Ectodermal cell (in vitro differentiated cells): ENCODE data around the gene TEX26.

Experiments
- H3K27ac ChIP-seq: 2 replicates; pipeline ENCODE4 v1.7.0; 2013; ENCODE audit warnings: mild to moderate bottlenecking, low read depth, low read length; ENCODE audit not compliant: insufficient read depth, poor library complexity, severe bottlenecking
- H3K27me3 ChIP-seq: 2 replicates; pipeline ENCODE4 v1.7.0; 2013; ENCODE audit warnings: mild to moderate bottlenecking, low read length; ENCODE audit not compliant: insufficient read depth, control insufficient read depth, poor library complexity, severe bottlenecking
- H3K36me3 ChIP-seq: one replicate; pipeline ENCODE4 v1.7.0; 2013; ENCODE audit warnings: low read length; ENCODE audit not compliant: control insufficient read depth, insufficient read depth
- H3K4me1 ChIP-seq: one replicate; pipeline ENCODE4 v1.7.0; 2013; ENCODE audit warnings: low read length; ENCODE audit not compliant: control insufficient read depth, insufficient read depth
- H3K4me3 ChIP-seq: 2 replicates; pipeline ENCODE4 v1.7.0; 2013; ENCODE audit warnings: low read depth, low read length, control low read depth; ENCODE audit not compliant: insufficient read depth
- H3K9me3 ChIP-seq: 2 replicates; pipeline ENCODE4 v1.7.0; 2013; ENCODE audit warnings: mild to moderate bottlenecking, low read length, moderate library complexity; ENCODE audit not compliant: control insufficient read depth
- WGBS, 2 experiments: methylation state at CpG; one replicate each; pipeline ENCODE4 v1.1.7; 2013; ENCODE audit warnings: missing lambda C conversion rate in 2 of 2; 5-methylcytosine and 5-hydroxymethylcytosine counted together

The TEX26 gene

GRCh38 chr13:31009166-31009565, 76.7 kb downstream of the TEX26 start:
- Histone ChIP-seq H3K36me3 (no peaks in the 10 kb centered on the region), H3K4me1 (peaks cover 12% of the 10 kb centered on the region), H3K27ac (no peak overlapping the region), H3K27me3 (no peaks in the 10 kb centered on the region), H3K9me3 (no peaks in the 10 kb centered on the region), H3K4me3 (no peak overlapping the region)
- 96% methylated on average over 5 of the region's 5 CpGs for WGBS, 2 experiments

GRCh38 chr13:31010296-31010695, 77.8 kb downstream of the TEX26 start:
- no peaks in the 10 kb centered on the region for H3K36me3 ChIP-seq
- H3K27ac ChIP-seq, result no peak overlapping the region
- WGBS, 2 experiments, result 89 to 100% methylated on average over 2 of the region's 2 CpGs
- no peak overlapping the region for H3K4me3 ChIP-seq
- no peaks in the 10 kb centered on the region for H3K27me3 ChIP-seq
- H3K9me3 ChIP-seq, result no peaks in the 10 kb centered on the region
- H3K4me1 ChIP-seq, result peaks cover 12% of the 10 kb centered on the region

GRCh38 chr13:31011193-31011860, 78.9 kb downstream of the TEX26 start:
- H3K27me3 ChIP-seq, result no peaks in the 10 kb centered on the region
- no peak overlapping the region for H3K27ac ChIP-seq
- 24 to 35% methylated on average over 5 of the region's 5 CpGs for WGBS, 2 experiments
- peaks cover 12% of the 10 kb centered on the region for H3K4me1 ChIP-seq
- no peaks in the 10 kb centered on the region for H3K9me3 ChIP-seq
- no peaks in the 10 kb centered on the region for H3K36me3 ChIP-seq
- H3K4me3 ChIP-seq, result no peak overlapping the region

- WGBS, 2 experiments, result 63 to 71% methylated on average over 6 to 7 of the region's 7 CpGs
- Histone ChIP-seq H3K27ac (no peak overlapping the region), H3K4me1 (peaks cover 12% of the 10 kb centered on the region), H3K27me3 (no peaks in the 10 kb centered on the region), H3K36me3 (no peaks in the 10 kb centered on the region), H3K9me3 (no peaks in the 10 kb centered on the region), H3K4me3 (no peak overlapping the region)
These were observed 79.6 kb downstream of the TEX26 start for GRCh38 chr13:31011901-31012654.

GRCh38 chr13:31012655-31013024, 80.2 kb downstream of the TEX26 start:
- Histone ChIP-seq H3K4me1 (peaks cover 12% of the 10 kb centered on the region), H3K27me3 (no peaks in the 10 kb centered on the region), H3K27ac (no peak overlapping the region), H3K4me3 (no peak overlapping the region), H3K9me3 (no peaks in the 10 kb centered on the region), H3K36me3 (no peaks in the 10 kb centered on the region)
- WGBS, 2 experiments, result 57 to 73% methylated on average over 2 of the region's 2 CpGs

- Histone ChIP-seq H3K4me3 (no peak overlapping the region), H3K27ac (no peak overlapping the region), H3K36me3 (no peaks in the 10 kb centered on the region), H3K27me3 (no peaks in the 10 kb centered on the region), H3K9me3 (no peaks in the 10 kb centered on the region), H3K4me1 (peaks cover 12% of the 10 kb centered on the region)
- 97 to 100% methylated on average over 1 of the region's 1 CpG for WGBS, 2 experiments
These were observed 82.0 kb downstream of the TEX26 start for GRCh38 chr13:31014456-31014855.

- H3K9me3 ChIP-seq, result no peaks in the 10 kb centered on the region
- no peaks in the 10 kb centered on the region for H3K27me3 ChIP-seq
- no peak overlapping the region for H3K27ac ChIP-seq
- H3K4me1 ChIP-seq, result peaks cover 12% of the 10 kb centered on the region
- H3K4me3 ChIP-seq, result no peak overlapping the region
- H3K36me3 ChIP-seq, result no peaks in the 10 kb centered on the region
These were observed 82.7 kb downstream of the TEX26 start for GRCh38 chr13:31015199-31015598.

- Histone ChIP-seq H3K27ac (no peak overlapping the region), H3K4me3 (no peak overlapping the region), H3K4me1 (peaks cover 3% of the 10 kb centered on the region), H3K27me3 (no peaks in the 10 kb centered on the region), H3K36me3 (no peaks in the 10 kb centered on the region), H3K9me3 (no peaks in the 10 kb centered on the region)
- 57 to 77% methylated on average over 5 to 7 of the region's 8 CpGs for WGBS, 2 experiments
These were observed 84.2 kb downstream of the TEX26 start for GRCh38 chr13:31016342-31017325.

GRCh38 chr13:31018511-31018910, 86.1 kb downstream of the TEX26 start:
- H3K9me3 ChIP-seq, result no peaks in the 10 kb centered on the region
- H3K4me1 ChIP-seq, result no peaks in the 10 kb centered on the region
- H3K4me3 ChIP-seq, result no peak overlapping the region
- 93% methylated on average over 3 of the region's 3 CpGs for WGBS, 2 experiments
- no peak overlapping the region for H3K27ac ChIP-seq
- no peaks in the 10 kb centered on the region for H3K27me3 ChIP-seq
- no peaks in the 10 kb centered on the region for H3K36me3 ChIP-seq

- Histone ChIP-seq H3K36me3 (no peaks in the 10 kb centered on the region), H3K9me3 (no peaks in the 10 kb centered on the region), H3K4me3 (no peak overlapping the region), H3K4me1 (no peaks in the 10 kb centered on the region), H3K27me3 (no peaks in the 10 kb centered on the region), H3K27ac (no peak overlapping the region)
- WGBS, 2 experiments, result 59 to 61% methylated on average over 3 of the region's 3 CpGs
These were observed 88.5 kb downstream of the TEX26 start for GRCh38 chr13:31020996-31021395.
